Transverse colon (tissue), 4 donors: ENCODE data around the gene PPP1CA. TPM values are rescaled to one million over a fixed set of nuclear protein-coding genes. Genes with fewer than 3 reads are reported as not detected.

ENCODE experiments used
- DNase-seq: peaks from one replicate; pipeline ENCODE4 v3.0.0-alpha.2; 2019
- H3K27ac ChIP-seq, 4 donors: fragments of 200-600 bp; sonication (generic); 2 replicates each; pipeline ENCODE4 v1.5.1; 2016 to 2018; ENCODE audit warnings: inconsistent platforms in 4 of 4
- H3K27me3 ChIP-seq: fragments of 200-600 bp; sonication (generic); 2 replicates; pipeline ENCODE4 v1.5.1; 2017; ENCODE audit warnings: inconsistent platforms
- H3K36me3 ChIP-seq, 4 donors: fragments of 200-600 bp; sonication (generic); 2 replicates each; pipeline ENCODE4 v1.5.1; 2017 to 2019; ENCODE audit warnings: inconsistent platforms in 4 of 4
- H3K4me1 ChIP-seq, 4 donors: fragments of 200-600 bp; sonication (generic); 2 replicates each; pipeline ENCODE4 v1.5.1; 2017 to 2020; ENCODE audit warnings: inconsistent platforms in 4 of 4
- H3K4me3 ChIP-seq, 4 donors: fragments of 200-600 bp; sonication (generic); 1 replicate in 1 of 4; 2 replicates in 3 of 4; pipeline versions ENCODE4 v1.5.1 to v1.6.1; 2017 to 2019; ENCODE audit warnings: inconsistent platforms in 4 of 4
- H3K9me3 ChIP-seq, 2 donors: fragments of 200-600 bp; sonication (generic); 2 replicates each; pipeline ENCODE4 v1.5.1; 2017 to 2019; ENCODE audit warnings: inconsistent platforms in 2 of 2
- EP300 ChIP-seq: sonication (generic); formaldehyde crosslinking; IDR thresholded peaks from one replicate; pipeline ENCODE4 v1.6.1; 2017; ENCODE audit warnings: antibody characterized with exemption, low read depth
- POLR2A ChIP-seq: fragments of 450-650 bp; IDR thresholded peaks from one replicate; pipeline ENCODE4 v1.6.1; 2016; ENCODE audit warnings: antibody characterized with exemption, mild to moderate bottlenecking, moderate library complexity
- POLR2AphosphoS5 ChIP-seq, 3 donors: sonication (generic); formaldehyde crosslinking; IDR thresholded peaks; one replicate each; pipeline ENCODE4 v1.6.1; 2016; ENCODE audit warnings: antibody characterized with exemption in 3 of 3
- WGBS, 2 donors: methylation state at CpG; one replicate each; pipeline ENCODE4 v1.1.5; 2018; ENCODE audit warnings: low coverage in 1 of 2; 5-methylcytosine and 5-hydroxymethylcytosine counted together
- in situ Hi-C, 4 donors: fragments of 200-750 bp; cut with MboI; loops; one replicate each; pipeline versions ENCODE4 v1.15.0 to v1.15.1; 2017; ENCODE audit warnings: low sequenced_read_pairs in 3 of 4, low pct_ligation_motif_present in 1 of 4, low pct_unique_long_range_greater_than_20kb in 1 of 4
- intact Hi-C: fragments of 100-400 bp; cut with DNase I; formaldehyde crosslinking; loops from one replicate; pipeline ENCODE4 v1.15.1; 2023; ENCODE audit warnings: low total_unique reads
- total RNA-seq, 4 donors: library from RNA; depleted of rRNA; stranded (reverse); fragments of >200 nt; gene quantifications; one replicate each; pipeline ENCODE4 v1.1.0, GENCODE V29; 2016
- TF ChIP-seq, protein P1 (sequence below), 5 experiments: fragments of 200-600 bp in 3 of 5; fragments of 450-650 bp in 2 of 5; sonication (generic) in 3 of 5; IDR thresholded peaks; 1 replicate in 2 of 5; 2 replicates in 3 of 5; pipeline ENCODE4 v1.5.1; 2016 to 2017; ENCODE audit warnings: antibody characterized with exemption in 5 of 5, inconsistent platforms in 3 of 5, mild to moderate bottlenecking in 2 of 5, moderate library complexity in 1 of 5

Gene PPP1CA
- total RNA-seq, 4 donors from 2014 or later, result 83.0 to 251 (median 163) TPM

DNA sequence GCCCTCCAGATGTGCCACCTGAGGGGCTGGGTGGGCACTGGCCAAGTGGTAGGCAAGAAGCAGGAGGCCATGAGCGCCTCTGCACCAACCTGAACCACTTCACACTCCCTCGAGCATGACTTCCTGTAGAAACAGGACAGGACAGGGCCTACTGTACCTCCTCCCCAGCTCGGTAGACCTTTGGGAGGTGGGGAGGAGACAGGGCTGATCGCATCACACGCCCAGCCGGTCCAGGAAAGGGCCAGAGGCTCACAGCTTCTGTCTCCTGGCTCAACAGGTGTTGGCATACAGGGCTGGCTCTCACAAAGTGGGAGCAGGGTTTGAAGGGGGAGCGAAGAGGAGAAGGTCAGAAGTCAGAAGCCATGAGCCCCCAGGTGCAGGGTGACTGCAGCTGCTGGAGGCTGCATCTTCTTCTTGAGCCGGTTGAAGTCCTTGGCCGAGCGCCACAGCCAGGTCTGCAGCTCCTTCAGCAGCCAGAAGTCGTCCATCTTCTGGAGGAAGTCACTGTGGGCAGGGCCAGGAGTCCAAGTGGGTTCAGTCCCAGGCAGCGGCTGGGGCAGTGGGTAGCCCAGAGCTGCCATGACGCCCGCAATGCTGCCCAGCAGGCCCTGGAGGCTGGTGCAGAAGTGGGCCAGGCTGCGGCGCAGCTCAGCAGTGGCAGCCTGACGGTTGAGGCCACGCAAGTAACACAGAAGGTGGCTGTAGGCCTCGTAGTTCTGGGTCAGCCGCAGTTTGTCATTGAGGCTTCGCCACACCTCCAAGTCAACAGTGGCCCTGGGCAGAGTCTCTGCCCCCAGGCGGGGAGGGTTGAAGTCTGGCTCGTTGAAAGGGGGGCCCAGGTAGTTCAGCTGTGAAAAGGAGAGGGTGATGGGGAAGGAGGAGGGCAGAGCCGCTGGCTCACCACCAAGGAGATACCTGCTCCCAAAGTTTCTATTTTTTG lies 36.6 kb downstream of the PPP1CA start:
- 83% methylated on average over 1 to 22 of the region's 24 CpGs for WGBS, 2 donors
- Histone ChIP-seq H3K27ac (peak overlapping the region; percentile 0 to 95 (median 79)), H3K4me3 (no peak overlapping the region), H3K9me3 (no peaks in the 10 kb centered on the region), H3K36me3 (no peaks in the 10 kb centered on the region), H3K4me1 (peaks cover 9 to 42% (median 35%) of the 10 kb centered on the region in 4 donors), H3K27me3 (no peaks in the 10 kb centered on the region)
- in situ Hi-C loops, result no loop called here
- DNase-seq, result no peak
- intact Hi-C loops, result no loop called here
- TF ChIP-seq POLR2AphosphoS5 (IDR thresholded peaks at IDR 0.05) (no peak), POLR2A (no peak), EP300 (no peak)
- TF ChIP-seq, protein P1, sequence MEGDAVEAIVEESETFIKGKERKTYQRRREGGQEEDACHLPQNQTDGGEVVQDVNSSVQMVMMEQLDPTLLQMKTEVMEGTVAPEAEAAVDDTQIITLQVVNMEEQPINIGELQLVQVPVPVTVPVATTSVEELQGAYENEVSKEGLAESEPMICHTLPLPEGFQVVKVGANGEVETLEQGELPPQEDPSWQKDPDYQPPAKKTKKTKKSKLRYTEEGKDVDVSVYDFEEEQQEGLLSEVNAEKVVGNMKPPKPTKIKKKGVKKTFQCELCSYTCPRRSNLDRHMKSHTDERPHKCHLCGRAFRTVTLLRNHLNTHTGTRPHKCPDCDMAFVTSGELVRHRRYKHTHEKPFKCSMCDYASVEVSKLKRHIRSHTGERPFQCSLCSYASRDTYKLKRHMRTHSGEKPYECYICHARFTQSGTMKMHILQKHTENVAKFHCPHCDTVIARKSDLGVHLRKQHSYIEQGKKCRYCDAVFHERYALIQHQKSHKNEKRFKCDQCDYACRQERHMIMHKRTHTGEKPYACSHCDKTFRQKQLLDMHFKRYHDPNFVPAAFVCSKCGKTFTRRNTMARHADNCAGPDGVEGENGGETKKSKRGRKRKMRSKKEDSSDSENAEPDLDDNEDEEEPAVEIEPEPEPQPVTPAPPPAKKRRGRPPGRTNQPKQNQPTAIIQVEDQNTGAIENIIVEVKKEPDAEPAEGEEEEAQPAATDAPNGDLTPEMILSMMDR (IDR thresholded peaks at IDR 0.05), result no peak

DNA sequence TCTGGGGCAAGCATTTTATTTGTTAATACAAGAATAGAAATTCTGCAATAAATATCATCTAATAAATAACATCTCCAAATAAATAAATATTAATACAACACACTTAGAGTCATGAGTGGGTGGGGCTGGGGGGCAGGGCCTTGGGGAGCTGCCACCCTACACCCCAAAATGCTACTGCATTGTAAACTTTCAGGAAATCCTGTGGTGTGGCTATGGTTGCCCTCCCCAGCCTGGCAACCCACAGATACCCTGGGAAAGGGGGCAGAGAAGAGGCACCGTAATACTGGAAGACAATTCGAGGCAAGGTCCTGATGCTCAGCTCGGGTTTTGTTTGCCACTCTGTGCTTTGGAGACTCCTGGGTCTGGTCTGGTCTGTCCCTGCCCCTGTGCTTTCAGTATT lies 37.5 kb downstream of the PPP1CA start:
- Histone ChIP-seq H3K9me3 (no peaks in the 10 kb centered on the region), H3K27me3 (no peaks in the 10 kb centered on the region), H3K27ac (no peak overlapping the region), H3K36me3 (no peaks in the 10 kb centered on the region), H3K4me1 (peaks cover 9 to 34% (median 28%) of the 10 kb centered on the region in 4 donors), H3K4me3 (no peak overlapping the region)
- WGBS, 2 donors, result 80 to 81% methylated on average over 1 to 3 of the region's 3 CpGs
- in situ Hi-C loops, result no loop called here
- no peak for DNase-seq
- intact Hi-C loops, result no loop called here
- TF ChIP-seq EP300 (no peak), POLR2AphosphoS5 (IDR thresholded peaks at IDR 0.05) (no peak), POLR2A (no peak)
- TF ChIP-seq, protein P1 (IDR thresholded peaks at IDR 0.05), result no peak

DNA sequence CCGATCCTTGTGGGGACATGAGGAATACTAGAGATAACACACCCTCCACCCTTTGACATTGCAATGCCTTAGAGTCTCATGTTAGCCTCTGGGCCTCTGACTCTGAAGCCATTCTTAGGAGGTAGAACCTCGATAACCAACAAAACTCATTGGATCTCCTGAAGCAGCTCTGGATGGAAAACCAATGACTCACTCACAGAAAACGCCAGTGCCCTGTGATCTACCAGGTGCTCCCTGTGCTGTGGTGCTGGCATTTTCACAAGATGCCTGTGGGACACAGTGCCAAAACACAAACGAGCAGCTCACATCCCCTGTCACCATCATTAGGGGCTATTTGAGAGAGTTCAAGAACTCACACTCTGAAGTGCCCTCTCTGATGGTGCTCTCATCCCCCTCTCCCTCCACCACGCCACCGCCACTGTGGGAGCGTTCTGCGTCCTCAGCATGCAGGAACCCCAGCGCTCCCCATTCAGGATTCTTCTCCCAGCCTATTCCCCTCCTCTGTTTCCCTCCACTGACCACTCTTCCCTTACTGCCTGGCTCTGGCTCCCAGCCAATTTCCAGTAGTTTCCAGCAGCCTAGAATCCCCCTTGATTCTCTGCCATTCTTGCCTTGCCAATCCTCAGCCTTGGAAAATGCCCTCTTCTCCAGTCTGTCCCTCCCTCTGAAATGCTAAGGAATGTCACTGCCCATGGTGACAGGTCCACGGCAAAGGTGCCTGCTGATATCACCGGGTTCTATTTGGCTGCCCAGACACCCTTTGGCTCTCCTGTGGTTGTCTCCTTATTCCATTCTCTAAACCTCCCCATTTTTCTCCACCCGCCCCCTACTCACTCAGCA lies 43.6 kb downstream of the PPP1CA start:
- WGBS, 2 donors, result 80 to 83% methylated on average over 3 to 12 of the region's 12 CpGs
- in situ Hi-C loops, result no loop called here
- Histone ChIP-seq H3K27ac (peak overlapping the region in 2 of 4 donors; percentile 99 to 100), H3K4me1 (peaks cover 36 to 47% (median 40%) of the 10 kb centered on the region in 4 donors), H3K9me3 (no peaks in the 10 kb centered on the region), H3K27me3 (no peaks in the 10 kb centered on the region), H3K4me3 (no peak overlapping the region), H3K36me3 (no peaks in the 10 kb centered on the region)
- intact Hi-C loops, result loop anchor here (1.0 kb wide), 1 partner anchor 24 kb away; no protein-coding TSS in a partner anchor
- DNase-seq, result no peak
- TF ChIP-seq EP300, result no peak
- TF ChIP-seq POLR2AphosphoS5 (IDR thresholded peaks at IDR 0.05), result no peak
- TF ChIP-seq POLR2A, result no peak
- TF ChIP-seq, protein P1 (IDR thresholded peaks at IDR 0.05), result no peak
